Measurements from ENCODE around the gene RFT1.

Gene RFT1

GRCh38 chr3:53067567-53067966 lies 62.7 kb downstream of the RFT1 start:
- CTCF ChIA-PET: no interaction called here
- H3K36me3 ChIP-seq (ENCODE audit: control insufficient read depth in 2 of 2, insufficient read depth in 1 of 2, low read length in 2 of 2): no peaks in the 10 kb centered on the region
- POLR2A ChIA-PET: no interaction called here
- H3K4me3 ChIP-seq (ENCODE audit: low read depth, low read length): no peak overlapping the region
- no peak for TF ChIP-seq RBAK (tag by site-specific recombination; IDR thresholded peaks at IDR 0.05)
- no peak for TF ChIP-seq ZNF391 (tag by site-specific recombination; IDR thresholded peaks at IDR 0.05; ENCODE audit: borderline replicate concordance, low read depth)
- TF ChIP-seq FEZF1 (tag by site-specific recombination; IDR thresholded peaks at IDR 0.05): 0 out of 2 replicates have a peak, but pooled peaks have one; percentile 32
- no peak for TF ChIP-seq ZNF132 (tag by site-specific recombination; IDR thresholded peaks at IDR 0.05; ENCODE audit: borderline replicate concordance)
- TF ChIP-seq ZNF354C (tag by site-specific recombination; IDR thresholded peaks at IDR 0.05; ENCODE audit: borderline replicate concordance, low read depth): no peak
- peak; percentile 43 for TF ChIP-seq ZIC2 (tag by site-specific recombination; IDR thresholded peaks at IDR 0.05)
- TF ChIP-seq GLIS1 (tag by site-specific recombination; IDR thresholded peaks at IDR 0.05): peak; percentile 72
- TF ChIP-seq ZFP41 (tag by site-specific recombination; IDR thresholded peaks at IDR 0.05; ENCODE audit: borderline replicate concordance): no peak
- TF ChIP-seq ZNF394 (tag by site-specific recombination; IDR thresholded peaks at IDR 0.05; ENCODE audit: borderline replicate concordance): peak; percentile 28; the same call in 1 of the 2 replicates
- no peak for TF ChIP-seq ZBTB1 (tag by site-specific recombination; IDR thresholded peaks at IDR 0.05)
- TF ChIP-seq, protein P1, sequence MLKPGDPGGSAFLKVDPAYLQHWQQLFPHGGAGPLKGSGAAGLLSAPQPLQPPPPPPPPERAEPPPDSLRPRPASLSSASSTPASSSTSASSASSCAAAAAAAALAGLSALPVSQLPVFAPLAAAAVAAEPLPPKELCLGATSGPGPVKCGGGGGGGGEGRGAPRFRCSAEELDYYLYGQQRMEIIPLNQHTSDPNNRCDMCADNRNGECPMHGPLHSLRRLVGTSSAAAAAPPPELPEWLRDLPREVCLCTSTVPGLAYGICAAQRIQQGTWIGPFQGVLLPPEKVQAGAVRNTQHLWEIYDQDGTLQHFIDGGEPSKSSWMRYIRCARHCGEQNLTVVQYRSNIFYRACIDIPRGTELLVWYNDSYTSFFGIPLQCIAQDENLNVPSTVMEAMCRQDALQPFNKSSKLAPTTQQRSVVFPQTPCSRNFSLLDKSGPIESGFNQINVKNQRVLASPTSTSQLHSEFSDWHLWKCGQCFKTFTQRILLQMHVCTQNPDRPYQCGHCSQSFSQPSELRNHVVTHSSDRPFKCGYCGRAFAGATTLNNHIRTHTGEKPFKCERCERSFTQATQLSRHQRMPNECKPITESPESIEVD (tag by site-specific recombination; IDR thresholded peaks at IDR 0.05): 0 out of 2 replicates have a peak, but pooled peaks have one; percentile 33
- TF ChIP-seq, protein P2, sequence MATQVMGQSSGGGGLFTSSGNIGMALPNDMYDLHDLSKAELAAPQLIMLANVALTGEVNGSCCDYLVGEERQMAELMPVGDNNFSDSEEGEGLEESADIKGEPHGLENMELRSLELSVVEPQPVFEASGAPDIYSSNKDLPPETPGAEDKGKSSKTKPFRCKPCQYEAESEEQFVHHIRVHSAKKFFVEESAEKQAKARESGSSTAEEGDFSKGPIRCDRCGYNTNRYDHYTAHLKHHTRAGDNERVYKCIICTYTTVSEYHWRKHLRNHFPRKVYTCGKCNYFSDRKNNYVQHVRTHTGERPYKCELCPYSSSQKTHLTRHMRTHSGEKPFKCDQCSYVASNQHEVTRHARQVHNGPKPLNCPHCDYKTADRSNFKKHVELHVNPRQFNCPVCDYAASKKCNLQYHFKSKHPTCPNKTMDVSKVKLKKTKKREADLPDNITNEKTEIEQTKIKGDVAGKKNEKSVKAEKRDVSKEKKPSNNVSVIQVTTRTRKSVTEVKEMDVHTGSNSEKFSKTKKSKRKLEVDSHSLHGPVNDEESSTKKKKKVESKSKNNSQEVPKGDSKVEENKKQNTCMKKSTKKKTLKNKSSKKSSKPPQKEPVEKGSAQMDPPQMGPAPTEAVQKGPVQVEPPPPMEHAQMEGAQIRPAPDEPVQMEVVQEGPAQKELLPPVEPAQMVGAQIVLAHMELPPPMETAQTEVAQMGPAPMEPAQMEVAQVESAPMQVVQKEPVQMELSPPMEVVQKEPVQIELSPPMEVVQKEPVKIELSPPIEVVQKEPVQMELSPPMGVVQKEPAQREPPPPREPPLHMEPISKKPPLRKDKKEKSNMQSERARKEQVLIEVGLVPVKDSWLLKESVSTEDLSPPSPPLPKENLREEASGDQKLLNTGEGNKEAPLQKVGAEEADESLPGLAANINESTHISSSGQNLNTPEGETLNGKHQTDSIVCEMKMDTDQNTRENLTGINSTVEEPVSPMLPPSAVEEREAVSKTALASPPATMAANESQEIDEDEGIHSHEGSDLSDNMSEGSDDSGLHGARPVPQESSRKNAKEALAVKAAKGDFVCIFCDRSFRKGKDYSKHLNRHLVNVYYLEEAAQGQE (tag by site-specific recombination; IDR thresholded peaks at IDR 0.05): no peak
- TF ChIP-seq ZNF404 (tag by site-specific recombination; IDR thresholded peaks at IDR 0.05): no peak
- TF ChIP-seq SP7 (tag by site-specific recombination; IDR thresholded peaks at IDR 0.05): no peak
- 0 out of 2 replicates have a peak, but pooled peaks cover 2% of the 10 kb centered on the region for H3K4me1 ChIP-seq (ENCODE audit: control insufficient read depth, insufficient read depth, low read length)
- no peak overlapping the region for H3K27ac ChIP-seq (ENCODE audit: extremely low read depth, low read depth, low read length)
- H3K9me3 ChIP-seq (ENCODE audit: control insufficient read depth, insufficient read depth, low read depth, low read length): no peaks in the 10 kb centered on the region

GRCh38 chr3:53065841-53066480 lies 64.3 kb downstream of the RFT1 start:
- H3K36me3 ChIP-seq (ENCODE audit: control insufficient read depth in 2 of 2, insufficient read depth in 1 of 2, low read length in 2 of 2): no peaks in the 10 kb centered on the region
- TF ChIP-seq ZNF239 (tag by site-specific recombination; IDR thresholded peaks at IDR 0.05) (peak; percentile 77), ZNF560 (tag by site-specific recombination; IDR thresholded peaks at IDR 0.05; ENCODE audit: borderline replicate concordance) (no peak), ZNF274 (IDR thresholded peaks at IDR 0.05; ENCODE audit: low read length) (no peak), ZNF274 (tag by site-specific recombination; IDR thresholded peaks at IDR 0.05; ENCODE audit: borderline replicate concordance) (no peak)
- H3K4me3 ChIP-seq (ENCODE audit: low read depth, low read length): no peak overlapping the region
- ChIA-PET POLR2A (no interaction called here), CTCF (no interaction called here)
- no peaks in the 10 kb centered on the region for H3K9me3 ChIP-seq (ENCODE audit: control insufficient read depth, insufficient read depth, low read depth, low read length)
- 0 out of 2 replicates have a peak, but pooled peaks cover 2% of the 10 kb centered on the region for H3K4me1 ChIP-seq (ENCODE audit: control insufficient read depth, insufficient read depth, low read length)
- no peak overlapping the region for H3K27ac ChIP-seq (ENCODE audit: extremely low read depth, low read depth, low read length)
